Spleen (tissue), 11 donors: ENCODE measurements around the gene CLCN7. TPM values are rescaled to one million over a fixed set of nuclear protein-coding genes. Genes with fewer than 3 reads are reported as not detected.

Experiments
- DNase-seq: peaks from one replicate; pipeline ENCODE4 v3.0.0-alpha.2; 2020
- H3K27ac ChIP-seq, 8 donors: fragments of 200-600 bp; sonication (generic) in 7 of 8; 1 replicate in 4 of 8; 2 replicates in 4 of 8; pipeline versions ENCODE4 v1.5.0 to v1.8.0; 2016 to 2021; ENCODE audit warnings: inconsistent platforms in 4 of 8, mild to moderate bottlenecking in 4 of 8, moderate library complexity in 1 of 8
- H3K27me3 ChIP-seq, 7 donors: fragments of 200-600 bp; sonication (generic) in 6 of 7; replicated peaks in 1 of 7; 1 replicate in 4 of 7; 2 replicates in 3 of 7; pipeline versions ENCODE4 v1.5.0 to v1.8.0; 2016 to 2021; ENCODE audit warnings: inconsistent platforms in 3 of 7, mild to moderate bottlenecking in 1 of 7
- H3K36me3 ChIP-seq, 6 donors: fragments of 200-600 bp; sonication (generic) in 5 of 6; 1 replicate in 4 of 6; 2 replicates in 2 of 6; pipeline versions ENCODE4 v1.5.0 to v1.8.0; 2016 to 2021; ENCODE audit warnings: inconsistent platforms in 2 of 6
- H3K4me1 ChIP-seq, 6 donors: fragments of 200-600 bp; sonication (generic) in 5 of 6; 1 replicate in 3 of 6; 2 replicates in 3 of 6; pipeline versions ENCODE4 v1.5.0 to v1.8.0; 2016 to 2021; ENCODE audit warnings: inconsistent platforms in 3 of 6
- H3K4me3 ChIP-seq, 8 donors: fragments of 200-600 bp; sonication (generic) in 7 of 8; 1 replicate in 4 of 8; 2 replicates in 4 of 8; pipeline versions ENCODE4 v1.5.0 to v1.8.0; 2016 to 2021; ENCODE audit warnings: inconsistent platforms in 4 of 8, mild to moderate bottlenecking in 4 of 8, moderate library complexity in 2 of 8
- H3K9me3 ChIP-seq, 8 donors: fragments of 200-600 bp; sonication (generic) in 7 of 8; 1 replicate in 4 of 8; 2 replicates in 4 of 8; pipeline versions ENCODE4 v1.5.0 to v1.8.0; 2016 to 2021; ENCODE audit warnings: inconsistent platforms in 4 of 8
- POLR2A ChIP-seq, 3 donors: fragments of 450-650 bp; IDR thresholded peaks; one replicate each; pipeline ENCODE4 v1.5.1; 2017; ENCODE audit warnings: antibody characterized with exemption in 3 of 3, mild to moderate bottlenecking in 1 of 3
- POLR2AphosphoS5 ChIP-seq, 3 donors: sonication (generic); formaldehyde crosslinking; IDR thresholded peaks; one replicate each; pipeline ENCODE4 v1.5.1; 2017; ENCODE audit warnings: antibody characterized with exemption in 3 of 3
- WGBS, 5 donors: extraction: QIAGEN DNeasy Blood & Tissue Kit in 3 of 5; methylation state at CpG; one replicate each; pipeline versions ENCODE4 v1.1.5 to v1.1.7; 2013 to 2018; 5-methylcytosine and 5-hydroxymethylcytosine counted together
- intact Hi-C: fragments of 100-400 bp; cut with DNase I; formaldehyde crosslinking; loops from one replicate; pipeline ENCODE4 v1.15.0; 2023; ENCODE audit warnings: low total_unique reads
- polyA plus RNA-seq, 3 donors: library from polyadenylated mRNA; stranded (reverse); fragments of 200-250 nt; gene quantifications; one replicate each; pipeline ENCODE4 v1.2.1, GENCODE V29; 2013
- total RNA-seq, 7 donors: library from RNA; depleted of rRNA in 3 of 7; stranded (reverse); fragments of >200 nt in 3 of 7; fragmentation: NEBNext Ultra II Directional in 4 of 7; extraction: Animal tissue kit (Norgen Biotek cat#: 25700) in 4 of 7; gene quantifications; one replicate each; pipeline versions ENCODE4 v1.1.0 to v1.2.1, GENCODE V29; 2016 to 2021
- TF ChIP-seq, protein P1 (sequence below), 11 experiments: fragments of 200-600 bp in 7 of 11; fragments of 450-650 bp in 4 of 11; sonication (generic) in 4 of 11; IDR thresholded peaks in 8 of 11; conservative IDR thresholded peaks in 3 of 11; 1 replicate in 7 of 11; 2 replicates in 4 of 11; pipeline versions ENCODE4 v1.4.0 to v1.8.0; 2016 to 2021; ENCODE audit warnings: antibody characterized with exemption in 11 of 11, inconsistent platforms in 4 of 11, mild to moderate bottlenecking in 1 of 11
- donor health status: healthy with polysubstance abuse.
- donor health status: DM: no; HTN: no; CAD: no; lungs with moderate emphysema.
- donor health status: DM: no; HTN: no; CAD: no.
- donor health status: Bipolar disorder and iron deficiency.
- donor health status: healthy.
- donor health status: DM: no; HTN: no; CAD: no.
- donor health status: DM: yes; HTN: yes; CAD: no.

The CLCN7 gene
- total and polyA plus RNA-seq, 10 donors = 43.2 to 146 (median 115) TPM

DNA sequence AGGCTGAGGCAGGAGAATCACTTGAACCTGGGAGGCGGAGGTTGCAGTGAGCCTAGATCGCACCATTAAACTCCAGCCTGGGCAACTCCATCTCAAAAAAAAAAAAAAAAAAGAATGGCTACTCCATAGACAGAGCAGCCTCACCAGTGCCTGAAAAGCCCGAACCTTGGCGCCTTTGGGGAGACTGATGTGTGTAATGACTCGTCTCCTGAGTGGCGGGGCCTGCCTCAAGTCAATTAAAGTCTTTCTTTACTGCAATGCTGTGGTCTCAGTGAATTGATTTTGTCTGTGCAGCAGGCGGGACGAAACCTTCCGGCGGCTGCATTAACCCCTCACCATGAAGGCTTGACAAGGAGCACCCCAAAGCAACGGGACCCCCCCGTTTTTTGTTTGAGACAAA, 50.8 kb downstream of the CLCN7 start:
- no peak overlapping the region for H3K4me3 ChIP-seq
- intact Hi-C loops = loop anchor here (10.0 kb wide), 1 partner anchor 191 kb away; the partner anchor contains the start of genes CRAMP1 and IFT140
- TF ChIP-seq, protein P1, sequence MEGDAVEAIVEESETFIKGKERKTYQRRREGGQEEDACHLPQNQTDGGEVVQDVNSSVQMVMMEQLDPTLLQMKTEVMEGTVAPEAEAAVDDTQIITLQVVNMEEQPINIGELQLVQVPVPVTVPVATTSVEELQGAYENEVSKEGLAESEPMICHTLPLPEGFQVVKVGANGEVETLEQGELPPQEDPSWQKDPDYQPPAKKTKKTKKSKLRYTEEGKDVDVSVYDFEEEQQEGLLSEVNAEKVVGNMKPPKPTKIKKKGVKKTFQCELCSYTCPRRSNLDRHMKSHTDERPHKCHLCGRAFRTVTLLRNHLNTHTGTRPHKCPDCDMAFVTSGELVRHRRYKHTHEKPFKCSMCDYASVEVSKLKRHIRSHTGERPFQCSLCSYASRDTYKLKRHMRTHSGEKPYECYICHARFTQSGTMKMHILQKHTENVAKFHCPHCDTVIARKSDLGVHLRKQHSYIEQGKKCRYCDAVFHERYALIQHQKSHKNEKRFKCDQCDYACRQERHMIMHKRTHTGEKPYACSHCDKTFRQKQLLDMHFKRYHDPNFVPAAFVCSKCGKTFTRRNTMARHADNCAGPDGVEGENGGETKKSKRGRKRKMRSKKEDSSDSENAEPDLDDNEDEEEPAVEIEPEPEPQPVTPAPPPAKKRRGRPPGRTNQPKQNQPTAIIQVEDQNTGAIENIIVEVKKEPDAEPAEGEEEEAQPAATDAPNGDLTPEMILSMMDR (IDR thresholded peaks at IDR 0.05 in 8 of 11, conservative IDR thresholded peaks at IDR 0.05 in 3 of 11) = no peak
- no peak for TF ChIP-seq POLR2AphosphoS5 (IDR thresholded peaks at IDR 0.05)
- no peak for TF ChIP-seq POLR2A (IDR thresholded peaks at IDR 0.05)

DNA sequence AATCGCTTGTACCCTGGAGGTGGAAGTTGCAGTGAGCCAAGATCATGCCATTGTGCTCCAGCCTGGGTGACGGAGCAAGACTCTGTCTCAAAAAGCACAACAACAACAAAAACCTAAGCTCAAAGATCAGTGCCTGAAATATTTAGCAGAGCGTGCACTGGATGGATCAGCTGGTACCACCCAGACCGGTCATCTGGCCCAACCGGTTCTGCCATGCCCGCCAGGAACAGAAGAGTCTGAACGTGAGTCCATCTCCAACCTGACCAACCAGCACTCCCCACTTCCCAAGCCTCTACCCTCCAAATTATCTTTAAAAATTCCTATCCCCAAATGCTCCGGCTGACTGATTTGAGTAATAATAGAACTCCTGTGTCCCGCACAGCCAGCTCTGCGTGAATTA, 52.8 kb downstream of the CLCN7 start:
- no peaks in the 10 kb centered on the region for H3K9me3 ChIP-seq
- peaks cover 0 to 12% (median 3%) of the 10 kb centered on the region in 6 donors for H3K36me3 ChIP-seq
- no peak overlapping the region for H3K4me3 ChIP-seq
- peaks cover 15 to 49% (median 37%) of the 10 kb centered on the region in 6 donors for H3K4me1 ChIP-seq
- no peaks in the 10 kb centered on the region for H3K27me3 ChIP-seq
- intact Hi-C loops = loop anchor here (10.0 kb wide), 1 partner anchor 193 kb away; the partner anchor contains the start of genes CRAMP1 and IFT140
- H3K27ac ChIP-seq = peak overlapping the region in 7 of 8 donors; percentile 96 to 98 (median 96)
- DNase-seq = no peak
- TF ChIP-seq, protein P1 (IDR thresholded peaks at IDR 0.05 in 8 of 11, conservative IDR thresholded peaks at IDR 0.05 in 3 of 11) = no peak
- TF ChIP-seq POLR2AphosphoS5 (IDR thresholded peaks at IDR 0.05) (no peak), POLR2A (IDR thresholded peaks at IDR 0.05) (no peak)
- 86 to 89% (median 87%) methylated on average over 10 of the region's 10 CpGs for WGBS, 5 donors

More for the DNA sequence above, 50.8 kb downstream of the CLCN7 start:
- Histone ChIP-seq H3K4me1 (peaks cover 11 to 48% (median 31%) of the 10 kb centered on the region in 6 donors), H3K9me3 (no peaks in the 10 kb centered on the region), H3K27ac (no peak overlapping the region), H3K27me3 (peaks cover 0 to 14% (median 0%) of the 10 kb centered on the region in 7 donors), H3K36me3 (no peaks in the 10 kb centered on the region)
- 89 to 96% (median 94%) methylated on average over 12 of the region's 12 CpGs for WGBS, 5 donors
- peak; percentile 70 for DNase-seq

DNA sequence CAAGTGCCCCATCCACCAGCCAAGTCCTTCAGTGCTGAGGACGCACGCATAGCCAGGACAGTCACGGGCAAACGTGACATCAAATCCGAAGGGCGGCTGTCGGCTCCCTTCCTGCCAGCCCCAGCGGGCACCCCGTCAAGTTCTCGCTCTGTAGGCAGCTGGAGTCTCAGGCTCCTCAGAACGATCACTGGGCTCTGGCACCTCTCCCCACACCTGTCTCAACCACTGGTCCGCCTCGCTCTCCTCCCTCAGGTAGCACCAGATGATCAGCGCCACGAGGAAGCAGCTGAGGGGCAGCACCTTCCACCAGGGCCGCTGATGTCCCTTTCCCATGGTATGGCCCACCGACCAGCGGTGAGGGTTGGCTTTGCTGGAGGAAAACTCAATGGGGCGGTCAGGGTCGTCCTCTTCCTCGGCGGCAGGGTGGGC, 54.7 kb downstream of the CLCN7 start:
- intact Hi-C loops = loop anchor here (10.0 kb wide), 1 partner anchor 195 kb away; the partner anchor contains the start of genes CRAMP1 and IFT140
- whole genome bisulfite sequencing, 5 donors = 0 to 5% (median 2%) methylated on average over 4 to 22 of the region's 22 CpGs
- DNase-seq = no peak
- peaks cover 15 to 44% (median 38%) of the 10 kb centered on the region in 6 donors for H3K4me1 ChIP-seq
- no peaks in the 10 kb centered on the region for H3K9me3 ChIP-seq
- TF ChIP-seq POLR2AphosphoS5 (IDR thresholded peaks at IDR 0.05) = no peak
- TF ChIP-seq POLR2A (IDR thresholded peaks at IDR 0.05) = no peak
- TF ChIP-seq, protein P1 (IDR thresholded peaks at IDR 0.05 in 8 of 11, conservative IDR thresholded peaks at IDR 0.05 in 3 of 11) = no peak
- peak overlapping the region; percentile 96 to 98 (median 96) for H3K27ac ChIP-seq
- H3K4me3 ChIP-seq = peak overlapping the region; percentile 85 to 99 (median 94)
- no peaks in the 10 kb centered on the region for H3K27me3 ChIP-seq
- H3K36me3 ChIP-seq = peaks cover 0 to 12% (median 3%) of the 10 kb centered on the region in 6 donors

DNA sequence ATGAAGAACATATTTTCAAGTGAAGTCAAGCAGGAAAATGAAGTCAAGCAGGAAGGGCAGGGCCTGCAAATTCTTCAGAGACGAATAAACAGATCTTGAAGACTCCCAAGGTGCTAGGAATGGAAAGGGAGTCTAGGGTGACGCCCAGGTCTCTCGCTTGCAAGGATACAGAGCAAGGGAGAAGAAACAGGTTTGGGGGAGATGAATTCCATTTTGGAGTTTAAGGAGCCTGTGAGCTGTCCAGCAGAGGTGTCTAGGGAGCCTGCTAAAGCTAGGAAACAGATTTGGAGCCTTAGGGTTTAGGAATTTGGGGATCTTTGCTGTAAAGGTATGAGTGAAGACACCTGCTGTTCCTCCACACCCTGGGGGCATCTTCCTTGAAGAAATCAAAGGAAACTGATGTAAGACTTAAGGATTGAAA, 58.3 kb downstream of the CLCN7 start:
- 81 to 95% (median 86%) methylated on average over 3 of the region's 3 CpGs for WGBS, 5 donors
- H3K36me3 ChIP-seq = peaks cover 0 to 27% (median 9%) of the 10 kb centered on the region in 6 donors
- intact Hi-C loops = no loop called here
- H3K4me3 ChIP-seq = no peak overlapping the region
- peak overlapping the region in 1 of 8 donors; percentile 21 for H3K27ac ChIP-seq
- TF ChIP-seq POLR2A (IDR thresholded peaks at IDR 0.05) = no peak
- no peaks in the 10 kb centered on the region for H3K9me3 ChIP-seq
- DNase-seq = no peak
- H3K4me1 ChIP-seq = peaks cover 19 to 70% (median 57%) of the 10 kb centered on the region in 6 donors
- no peaks in the 10 kb centered on the region for H3K27me3 ChIP-seq
